Neuronal stem cell (in vitro differentiated cells): ENCODE measurements around the gene LYPD4.

Experiments
- DNase-seq: peaks from one replicate; pipeline ENCODE4 v3.0.0-alpha.2; 2013; ENCODE audit warnings: low spot score
- H2AFZ ChIP-seq: one replicate; pipeline ENCODE4 v1.6.1; 2013; ENCODE audit warnings: mild to moderate bottlenecking, low read length, inconsistent platforms
- H2AK5ac ChIP-seq: 2 replicates; pipeline ENCODE4 v1.6.1; 2013; ENCODE audit warnings: low read depth, mild to moderate bottlenecking, inconsistent platforms, low read length, moderate library complexity, mixed read lengths
- H2BK120ac ChIP-seq: 2 replicates; pipeline ENCODE4 v1.6.1; 2013; ENCODE audit warnings: low read depth, mild to moderate bottlenecking, inconsistent platforms, low read length, moderate library complexity, mixed read lengths
- H2BK12ac ChIP-seq: one replicate; pipeline ENCODE4 v1.6.1; 2013; ENCODE audit warnings: low read length, inconsistent platforms
- H2BK15ac ChIP-seq: 2 replicates; pipeline ENCODE4 v1.6.1; 2013; ENCODE audit warnings: mild to moderate bottlenecking, low read length, inconsistent platforms, mixed read lengths
- H2BK5ac ChIP-seq: one replicate; pipeline ENCODE4 v1.6.1; 2013; ENCODE audit warnings: inconsistent platforms, mild to moderate bottlenecking, low read length, moderate library complexity
- H3K14ac ChIP-seq: one replicate; pipeline ENCODE4 v1.6.1; 2013; ENCODE audit warnings: low read length, inconsistent platforms
- H3K18ac ChIP-seq: 2 replicates; pipeline ENCODE4 v1.6.1; 2013; ENCODE audit warnings: low read length, inconsistent platforms
- H3K23ac ChIP-seq: 2 replicates; pipeline ENCODE4 v1.6.1; 2013; ENCODE audit warnings: low read depth, mild to moderate bottlenecking, mixed read lengths, low read length, inconsistent platforms; ENCODE audit not compliant: poor library complexity
- H3K27ac ChIP-seq: replicated peaks from 3 replicates; pipeline ENCODE4 v1.5.1; 2013; ENCODE audit warnings: low read length, inconsistent platforms
- H3K27me3 ChIP-seq, 3 experiments: 2 replicates each; pipeline ENCODE4 v1.6.1; 2013; ENCODE audit warnings: low read length in 3 of 3, mild to moderate bottlenecking in 2 of 3, inconsistent platforms in 1 of 3, low read depth in 1 of 3, mixed read lengths in 1 of 3, moderate library complexity in 1 of 3; ENCODE audit not compliant: control insufficient read depth in 3 of 3, insufficient read depth in 3 of 3
- H3K36me3 ChIP-seq, 2 donors: replicated peaks in 1 of 2; 2 replicates each; pipeline ENCODE4 v1.6.1; 2013; ENCODE audit warnings: low read length in 2 of 2; ENCODE audit not compliant: control insufficient read depth in 2 of 2, insufficient read depth in 2 of 2
- H3K4ac ChIP-seq: 2 replicates; pipeline ENCODE4 v1.6.1; 2013; ENCODE audit warnings: inconsistent platforms, mild to moderate bottlenecking, low read length, moderate library complexity
- H3K4me1 ChIP-seq, 2 donors: 1 replicate in 1 of 2; 2 replicates in 1 of 2; pipeline ENCODE4 v1.6.1; 2013; ENCODE audit warnings: low read length in 2 of 2, low read depth in 1 of 2; ENCODE audit not compliant: control insufficient read depth in 2 of 2, insufficient read depth in 1 of 2
- H3K4me2 ChIP-seq: one replicate; pipeline ENCODE4 v1.6.1; 2013; ENCODE audit warnings: mild to moderate bottlenecking, low read length, inconsistent platforms; ENCODE audit not compliant: insufficient read depth, poor library complexity, severe bottlenecking
- H3K4me3 ChIP-seq, 2 donors: 2 replicates each; pipeline ENCODE4 v1.5.1; 2013; ENCODE audit warnings: low read length in 2 of 2, mild to moderate bottlenecking in 2 of 2, inconsistent platforms in 1 of 2, moderate library complexity in 1 of 2
- H3K79me1 ChIP-seq: one replicate; pipeline ENCODE4 v1.6.1; 2013; ENCODE audit warnings: low read depth, mild to moderate bottlenecking, inconsistent platforms, low read length, moderate library complexity
- H3K9ac ChIP-seq: one replicate; pipeline ENCODE4 v1.6.1; 2013; ENCODE audit warnings: mild to moderate bottlenecking, low read depth, low read length, inconsistent platforms; ENCODE audit not compliant: poor library complexity
- H3K9me3 ChIP-seq, 2 donors: replicated peaks in 1 of 2; 2 replicates each; pipeline versions ENCODE3 to v1.6.1; 2013; ENCODE audit warnings: low read length in 2 of 2, mild to moderate bottlenecking in 2 of 2, inconsistent platforms in 1 of 2, low read depth in 1 of 2, mixed read lengths in 1 of 2, moderate library complexity in 1 of 2; ENCODE audit not compliant: control insufficient read depth in 2 of 2, insufficient read depth in 1 of 2
- H4K8ac ChIP-seq: one replicate; pipeline ENCODE4 v1.6.1; 2013; ENCODE audit warnings: low read depth, mild to moderate bottlenecking, inconsistent platforms, low read length, moderate library complexity
- H4K91ac ChIP-seq: one replicate; pipeline ENCODE4 v1.6.1; 2013; ENCODE audit warnings: low read length, low read depth, mild to moderate bottlenecking, inconsistent platforms; ENCODE audit not compliant: poor library complexity
- WGBS, 2 donors: extraction: QIAGEN DNeasy Blood & Tissue Kit; methylation state at CpG; one replicate each; pipeline ENCODE4 v1.1.7; 2013; ENCODE audit warnings: missing lambda C conversion rate in 2 of 2, mixed read lengths in 1 of 2; ENCODE audit not compliant: insufficient read length in 2 of 2, insufficient replicate concordance in 1 of 2; ENCODE audit errors: extremely low coverage in 2 of 2; 5-methylcytosine and 5-hydroxymethylcytosine counted together

LYPD4 gene

DNA sequence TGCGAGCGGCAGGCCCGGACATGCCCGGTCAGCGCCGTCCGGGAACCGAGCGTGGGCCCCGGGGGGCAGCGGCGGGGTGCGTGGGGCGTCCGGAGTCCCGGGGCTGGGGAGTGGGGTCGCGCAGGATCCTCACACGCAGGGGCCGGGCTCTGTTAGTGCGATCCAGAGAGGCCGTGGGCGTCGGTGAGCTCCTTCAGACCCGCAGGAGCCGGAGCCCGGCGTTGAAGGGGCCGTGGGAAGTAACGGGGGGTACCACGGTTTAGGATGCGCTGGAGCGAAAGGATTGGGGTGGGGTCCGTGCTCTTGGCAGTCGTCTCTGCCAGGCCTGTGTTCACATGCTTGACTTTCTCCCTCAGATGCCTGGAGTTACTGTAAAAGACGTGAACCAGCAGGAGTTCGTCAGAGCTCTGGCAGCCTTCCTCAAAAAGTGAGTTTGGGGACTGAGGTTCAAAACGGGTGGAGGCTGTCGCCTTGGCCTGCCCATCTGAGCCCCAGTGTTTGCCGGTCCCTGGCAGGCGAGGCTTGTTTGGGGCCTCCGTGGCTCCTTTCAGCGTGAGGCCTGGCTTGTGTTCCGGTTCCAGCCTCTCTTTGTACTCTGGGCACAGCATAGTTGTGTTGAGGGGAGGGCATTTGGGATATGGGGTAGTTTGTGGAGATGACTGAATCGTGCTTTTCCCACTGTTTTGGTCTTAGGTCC lies 16.1 kb upstream of the LYPD4 start:
- peaks cover 43 to 51% of the 10 kb centered on the region in 2 donors for H3K36me3 ChIP-seq
- no CpG with 5 or more reads among the region's 45 CpGs for WGBS, 2 donors
- peak overlapping the region; percentile 92 for H3K18ac ChIP-seq
- peak overlapping the region; percentile 99 for H3K23ac ChIP-seq
- no peak overlapping the region for H2BK120ac ChIP-seq
- peak overlapping the region; percentile 99 for H2BK5ac ChIP-seq
- peaks cover 21% of the 10 kb centered on the region for H3K79me1 ChIP-seq
- H3K14ac ChIP-seq, result peak overlapping the region; percentile 66
- H3K4me1 ChIP-seq, result peaks cover 16 to 21% of the 10 kb centered on the region in 2 donors
- H2AK5ac ChIP-seq, result peak overlapping the region; percentile 88
- no peak overlapping the region for H2BK15ac ChIP-seq
- H3K9ac ChIP-seq, result peak overlapping the region; percentile 99
- peak overlapping the region; percentile 95 to 98 for H3K4me3 ChIP-seq
- no peak overlapping the region for H3K4ac ChIP-seq
- H3K4me2 ChIP-seq, result peak overlapping the region; percentile 72
- no peak overlapping the region for H2BK12ac ChIP-seq
- H3K9me3 ChIP-seq, result no peaks in the 10 kb centered on the region
- H3K27ac ChIP-seq, result peak overlapping the region; percentile 26
- H4K91ac ChIP-seq, result no peak overlapping the region
- H3K27me3 ChIP-seq, result peaks cover 0 to 3% (median 0%) of the 10 kb centered on the region in 3 experiments
- H4K8ac ChIP-seq, result no peak overlapping the region
- DNase-seq, result no peak
- peak overlapping the region; percentile 90 for H2AFZ ChIP-seq

GRCh38 chr19:41859618-41860418 lies 15.3 kb upstream of the LYPD4 start, which contains the start of gene RPS19:
Gene RPS19, plus strand, starts transcription at chr19:41860255. Its CDS starts 520 bp downstream, at chr19:41860775.
- Histone ChIP-seq H3K36me3 (peaks cover 39 to 43% of the 10 kb centered on the region in 2 donors), H3K27me3 (peaks cover 0 to 7% (median 0%) of the 10 kb centered on the region in 3 experiments), H3K9me3 (no peaks in the 10 kb centered on the region), H3K18ac (peak within 1 kb of the TSS; percentile 92), H3K4ac (no peak within 1 kb of the TSS), H2BK15ac (no peak within 1 kb of the TSS), H4K8ac (no peak within 1 kb of the TSS), H2AFZ (peak within 1 kb of the TSS; percentile 90), H3K79me1 (peaks cover 21% of the 10 kb centered on the region), H3K23ac (peak within 1 kb of the TSS; percentile 99), H2BK5ac (peak within 1 kb of the TSS; percentile 99), H3K27ac (peak within 1 kb of the TSS; percentile 83), H2AK5ac (peak within 1 kb of the TSS; percentile 88), H3K4me1 (peaks cover 16 to 21% of the 10 kb centered on the region in 2 donors), H3K4me3 (peak within 1 kb of the TSS; percentile 95 to 98), H2BK120ac (no peak within 1 kb of the TSS), H3K4me2 (peak within 1 kb of the TSS; percentile 72), H4K91ac (no peak within 1 kb of the TSS), H2BK12ac (no peak within 1 kb of the TSS), H3K9ac (peak within 1 kb of the TSS; percentile 99), H3K14ac (peak within 1 kb of the TSS; percentile 66)
- DNase-seq, result peak; percentile 99
- no CpG with 5 or more reads among the region's 76 CpGs for WGBS, 2 donors

DNA sequence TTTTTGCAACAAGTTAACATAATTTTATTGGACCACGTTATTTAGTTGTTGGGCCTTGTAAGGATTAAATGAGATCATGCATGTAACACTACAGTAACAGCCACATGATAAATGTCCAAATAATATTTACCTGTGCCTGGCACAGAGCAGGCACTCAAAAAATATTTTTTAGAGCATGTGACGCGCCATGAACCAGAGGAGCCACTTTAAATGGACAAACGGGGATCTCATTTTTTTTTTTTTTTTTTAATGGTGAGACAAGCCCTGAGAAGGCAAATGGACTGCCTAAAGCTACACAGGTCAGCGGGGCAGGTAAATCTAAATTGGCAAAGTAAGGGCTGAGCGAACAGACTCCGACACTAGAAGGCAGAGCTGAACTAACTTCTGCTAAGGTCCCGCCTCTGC lies 14.7 kb upstream of the LYPD4 start:
- H3K36me3 ChIP-seq, result peaks cover 33 to 37% of the 10 kb centered on the region in 2 donors
- H3K79me1 ChIP-seq, result peaks cover 16% of the 10 kb centered on the region
- no peak overlapping the region for H3K4ac ChIP-seq
- H2BK12ac ChIP-seq, result no peak overlapping the region
- H3K9me3 ChIP-seq, result peaks cover 0 to 2% of the 10 kb centered on the region in 2 donors
- no peak overlapping the region for H2BK5ac ChIP-seq
- H2AK5ac ChIP-seq, result no peak overlapping the region
- H3K14ac ChIP-seq, result no peak overlapping the region
- H4K91ac ChIP-seq, result no peak overlapping the region
- no peak overlapping the region for H4K8ac ChIP-seq
- H2BK15ac ChIP-seq, result no peak overlapping the region
- peak overlapping the region in 1 of 2 donors; percentile 16 for H3K4me3 ChIP-seq
- no peak overlapping the region for H3K18ac ChIP-seq
- DNase-seq, result no peak
- no peak overlapping the region for H3K4me2 ChIP-seq
- peak overlapping the region; percentile 54 for H2AFZ ChIP-seq
- no peak overlapping the region for H2BK120ac ChIP-seq
- peaks cover 16 to 21% of the 10 kb centered on the region in 2 donors for H3K4me1 ChIP-seq
- H3K23ac ChIP-seq, result peak overlapping the region; percentile 99
- no CpG with 5 or more reads among the region's 8 CpGs for WGBS, 2 donors
- H3K9ac ChIP-seq, result no peak overlapping the region
- peaks cover 0 to 13% (median 0%) of the 10 kb centered on the region in 3 experiments for H3K27me3 ChIP-seq
- H3K27ac ChIP-seq, result peak overlapping the region; percentile 38

DNA sequence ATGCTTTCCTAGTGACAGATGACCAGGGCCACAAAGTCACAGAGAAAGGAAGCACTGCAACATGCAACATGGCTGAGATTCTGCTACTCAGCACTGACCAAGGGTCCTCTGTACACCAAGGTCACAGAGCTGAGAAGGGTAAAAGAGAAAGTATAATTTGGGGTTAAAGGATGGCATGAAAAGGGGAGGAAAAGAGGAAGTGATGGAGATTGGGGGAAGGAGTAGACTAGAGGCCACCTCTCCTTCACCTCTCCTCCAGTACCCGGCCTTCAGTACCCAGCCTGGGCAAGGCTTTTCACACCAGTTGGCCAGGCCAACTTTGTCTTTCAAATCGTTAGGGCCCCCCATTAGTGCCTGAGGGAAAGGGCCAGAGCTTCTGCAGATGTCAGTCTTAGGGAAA lies 9.3 kb upstream of the LYPD4 start:
- Histone ChIP-seq H3K4me1 (no peaks in the 10 kb centered on the region), H2AK5ac (no peak overlapping the region), H3K14ac (no peak overlapping the region), H3K4me3 (no peak overlapping the region), H4K8ac (no peak overlapping the region), H3K18ac (no peak overlapping the region), H3K9me3 (peaks cover 0 to 2% of the 10 kb centered on the region in 2 donors), H3K9ac (no peak overlapping the region), H3K27me3 (peaks cover 0 to 64% (median 0%) of the 10 kb centered on the region in 3 experiments), H2BK5ac (no peak overlapping the region), H3K79me1 (no peaks in the 10 kb centered on the region), H3K4me2 (no peak overlapping the region), H2BK12ac (no peak overlapping the region), H3K36me3 (no peaks in the 10 kb centered on the region), H2BK15ac (no peak overlapping the region), H2AFZ (no peak overlapping the region), H3K4ac (no peak overlapping the region), H3K23ac (no peak overlapping the region), H4K91ac (no peak overlapping the region), H3K27ac (no peak overlapping the region), H2BK120ac (no peak overlapping the region)
- DNase-seq, result no peak
- no CpG with 5 or more reads among the region's 2 CpGs for WGBS, 2 donors
